Femur (tissue), 1 donor: ENCODE results near the gene TRIO.
A peak's percentile ranks its signal among the peaks of the same experiment; 100 is the strongest.

ENCODE experiments used
- DNase-seq: peaks from one replicate; pipeline ENCODE4 v3.0.0-alpha.2; 2017

The TRIO gene

DNA sequence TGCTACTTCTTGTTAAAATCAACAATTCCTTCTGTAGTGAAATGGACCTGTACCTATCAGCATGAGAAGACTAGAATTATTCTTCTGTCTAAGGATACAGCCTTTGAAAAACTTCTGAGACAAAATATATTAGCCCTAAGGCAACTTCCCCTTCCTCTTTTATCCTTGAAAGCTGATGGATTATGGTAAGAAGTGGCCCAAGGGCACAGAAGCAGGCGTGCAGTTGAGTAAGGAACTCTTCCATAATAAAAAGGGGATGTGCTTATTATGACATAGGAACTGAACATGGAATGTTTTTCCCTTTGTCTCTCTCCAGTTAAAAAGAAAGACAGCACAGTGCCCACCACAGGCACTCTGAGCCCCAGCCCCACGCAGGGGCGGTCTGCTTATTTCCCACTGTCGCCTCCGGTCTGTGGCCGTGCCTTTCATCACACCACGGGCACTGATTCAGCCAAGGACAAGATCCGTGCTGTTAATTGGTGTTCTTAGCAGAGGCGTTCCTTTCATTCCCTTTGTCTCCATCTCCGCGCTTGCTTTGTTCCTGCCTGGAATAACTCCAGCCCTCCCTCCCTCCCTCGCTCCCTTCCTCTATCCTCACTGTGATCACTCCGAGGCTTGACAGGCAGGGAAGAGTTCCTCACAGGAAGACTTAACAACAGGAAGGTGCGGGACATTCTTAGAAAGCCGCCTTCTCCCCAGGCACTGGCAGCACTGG is 302.6 kb downstream of the TRIO start:
- peak; percentile 64 for DNase-seq

DNA sequence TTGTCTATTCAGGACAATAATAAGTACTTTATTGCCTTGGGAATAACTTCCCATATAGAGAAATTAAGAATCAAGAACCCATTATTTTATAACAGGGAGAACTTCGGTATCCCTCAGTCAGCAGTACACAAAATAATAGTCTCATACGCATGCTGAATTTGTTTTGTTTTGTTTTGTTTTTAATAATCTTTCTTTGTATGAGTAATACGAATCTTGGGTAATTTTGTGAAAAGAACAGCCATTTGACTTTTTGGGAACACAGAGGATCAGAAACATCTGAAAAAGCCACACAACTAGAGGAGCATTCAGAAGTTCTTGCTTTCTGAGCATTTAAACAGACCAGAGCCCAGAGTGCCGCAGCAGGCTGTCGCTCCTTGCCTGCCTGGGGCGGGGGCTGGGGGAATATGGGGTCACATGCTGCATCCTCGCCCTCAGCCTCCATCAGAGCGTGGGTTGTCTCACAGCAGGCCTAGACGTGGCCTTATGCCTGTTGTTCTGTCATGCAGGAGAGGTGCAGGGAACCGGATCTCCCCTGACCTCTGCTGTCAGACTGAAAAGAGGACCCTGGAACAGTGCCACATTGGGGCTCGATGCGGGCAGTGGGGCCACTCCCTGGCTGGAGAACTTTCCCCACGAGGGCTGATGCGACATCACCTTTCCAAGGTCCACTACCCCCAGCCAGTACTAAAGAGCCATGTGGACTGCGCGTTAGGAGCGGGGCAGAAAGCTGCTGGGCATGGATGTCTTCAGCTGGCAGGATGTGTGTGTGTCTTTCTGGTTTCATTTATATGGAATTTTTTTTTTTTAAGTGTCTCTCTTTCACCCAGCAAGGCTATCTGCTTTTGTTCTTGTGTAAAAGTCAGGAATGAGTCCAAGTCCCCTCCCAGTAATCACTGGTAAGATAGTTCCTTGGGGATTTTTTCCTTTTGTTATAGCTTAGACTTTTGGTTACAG is 305.1 kb downstream of the TRIO start:
- DNase-seq: peak; percentile 60

DNA sequence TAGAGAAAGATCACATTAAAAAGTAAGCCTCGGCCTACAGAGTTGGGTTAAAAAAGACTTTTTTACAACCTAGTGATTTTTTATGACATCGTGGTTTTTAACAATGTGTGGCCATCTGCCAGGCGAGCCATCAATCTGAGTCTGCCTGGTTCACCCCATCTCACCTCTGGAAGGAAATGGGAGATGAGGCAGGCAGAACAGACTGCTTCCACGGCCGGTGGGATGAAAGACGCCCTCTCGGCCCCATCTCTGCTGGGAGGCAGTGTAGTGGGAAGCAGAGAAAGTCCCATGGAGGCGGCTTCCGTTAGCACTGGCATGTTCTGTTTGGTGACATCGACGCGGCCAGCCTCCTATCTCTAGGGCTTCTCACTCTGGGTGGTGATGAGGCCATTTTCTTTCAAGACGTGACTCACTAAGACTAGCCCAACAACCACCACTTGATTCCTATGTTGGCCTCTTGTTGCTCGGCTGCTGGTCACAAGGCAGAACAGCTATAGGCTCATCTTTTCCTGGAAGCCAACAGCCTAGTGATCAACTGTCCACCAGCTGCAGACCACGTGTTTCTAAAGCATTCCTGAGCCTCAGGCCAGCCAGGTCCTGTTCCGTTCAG is 306.0 kb downstream of the TRIO start:
- peak; percentile 92 for DNase-seq

DNA sequence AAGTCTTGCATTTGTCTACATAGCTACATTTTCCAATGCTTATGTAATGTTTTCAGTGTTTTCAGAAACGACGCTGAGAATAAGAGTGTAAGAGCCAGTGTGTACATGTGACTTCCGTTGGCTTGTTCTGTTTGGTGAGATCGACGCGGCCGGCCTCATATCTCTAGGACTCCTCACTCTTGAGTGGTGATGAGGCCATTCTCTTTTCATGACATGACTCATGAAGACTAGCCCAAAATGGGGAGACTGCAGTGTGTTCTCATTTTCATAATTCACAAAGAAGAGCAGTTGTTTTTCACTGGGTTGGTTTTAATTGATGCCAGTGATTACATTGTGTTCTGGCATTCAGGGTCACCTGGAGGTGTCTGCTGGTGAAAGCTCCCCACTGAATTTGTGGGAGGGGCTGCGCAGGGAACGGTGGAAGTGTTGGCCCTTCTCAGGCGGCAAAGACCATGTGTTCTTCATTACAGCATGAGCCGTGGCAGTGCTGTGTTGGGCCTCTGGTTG is 306.9 kb downstream of the TRIO start:
- DNase-seq: peak; percentile 74

DNA sequence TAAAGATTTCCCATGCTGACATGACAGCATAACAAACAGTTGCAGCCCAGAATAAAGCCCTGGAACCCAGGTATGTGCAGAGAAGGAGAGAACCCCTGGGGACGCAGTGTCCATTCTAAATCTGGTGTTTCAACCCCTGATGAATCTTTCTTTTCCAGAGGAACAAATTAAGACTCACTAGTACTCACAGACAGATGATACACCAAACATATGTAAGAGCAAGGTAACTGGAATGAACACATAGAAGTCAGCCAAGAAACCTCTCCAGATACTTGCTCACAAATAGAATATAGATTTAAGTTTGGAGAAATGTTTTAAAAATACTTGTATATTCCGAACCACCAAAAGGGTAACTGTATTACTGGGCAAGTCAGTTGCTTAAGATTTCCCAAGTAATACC is 307.6 kb downstream of the TRIO start:
- DNase-seq: no peak

DNA sequence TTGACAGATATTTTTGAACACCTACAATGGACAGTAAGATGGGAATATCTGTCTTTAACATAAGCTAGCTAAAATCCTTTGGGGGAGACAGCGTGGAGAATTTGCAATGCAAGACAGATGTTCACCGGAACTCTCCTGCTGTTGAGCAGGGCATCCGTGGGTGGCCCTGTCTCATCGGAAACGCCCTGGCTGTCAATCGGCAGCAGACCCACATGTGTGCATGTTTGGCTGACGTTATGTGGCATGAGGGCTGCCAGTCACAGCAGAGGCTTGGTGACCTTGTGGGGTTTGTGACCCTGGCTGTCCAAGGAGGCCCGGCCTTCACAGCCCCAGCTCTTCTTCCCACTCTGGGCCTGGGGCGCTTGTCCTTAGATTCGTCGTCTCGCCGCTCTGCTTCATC is 308.7 kb downstream of the TRIO start:
- no peak for DNase-seq

DNA sequence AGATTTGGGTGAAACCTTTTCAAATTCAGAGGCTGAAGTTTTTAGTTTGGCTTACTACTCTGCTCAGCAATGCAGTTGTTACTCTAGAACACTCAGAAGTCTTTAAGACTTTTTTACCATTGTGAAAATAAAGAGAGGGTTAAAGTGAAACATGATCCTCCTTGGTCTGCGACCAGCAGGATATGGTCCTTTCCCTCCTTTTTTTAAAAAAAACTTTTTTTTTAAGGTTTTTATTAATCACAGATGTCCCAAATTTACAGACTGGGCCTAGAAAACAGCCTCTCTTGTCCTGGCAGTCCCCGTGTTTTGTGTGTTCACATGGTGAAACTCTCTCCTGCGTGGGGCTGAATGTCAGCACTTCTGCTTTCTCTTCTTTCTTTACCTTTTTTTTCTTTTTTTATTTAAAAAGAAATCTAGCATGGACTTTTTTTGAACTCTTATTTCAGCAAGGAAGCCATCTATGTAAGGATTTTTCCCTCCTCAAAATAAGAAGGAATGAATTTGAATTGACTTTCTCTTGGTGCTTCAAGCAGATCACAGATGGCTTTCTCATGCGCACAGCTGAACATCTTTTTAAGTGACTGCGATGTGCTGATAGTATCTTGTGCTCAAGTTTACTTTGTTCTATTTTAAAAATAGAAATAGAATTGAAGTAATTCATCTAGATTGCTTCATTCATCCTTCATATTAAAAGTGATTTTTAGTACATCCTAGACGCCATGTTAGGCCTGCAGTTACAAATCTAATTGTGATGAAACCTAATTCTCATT is 309.7 kb downstream of the TRIO start:
- DNase-seq: no peak

- no peak for DNase-seq
Measured at GRCh38 chr5:14453481-14453880, 310.3 kb downstream of the TRIO start.

DNA sequence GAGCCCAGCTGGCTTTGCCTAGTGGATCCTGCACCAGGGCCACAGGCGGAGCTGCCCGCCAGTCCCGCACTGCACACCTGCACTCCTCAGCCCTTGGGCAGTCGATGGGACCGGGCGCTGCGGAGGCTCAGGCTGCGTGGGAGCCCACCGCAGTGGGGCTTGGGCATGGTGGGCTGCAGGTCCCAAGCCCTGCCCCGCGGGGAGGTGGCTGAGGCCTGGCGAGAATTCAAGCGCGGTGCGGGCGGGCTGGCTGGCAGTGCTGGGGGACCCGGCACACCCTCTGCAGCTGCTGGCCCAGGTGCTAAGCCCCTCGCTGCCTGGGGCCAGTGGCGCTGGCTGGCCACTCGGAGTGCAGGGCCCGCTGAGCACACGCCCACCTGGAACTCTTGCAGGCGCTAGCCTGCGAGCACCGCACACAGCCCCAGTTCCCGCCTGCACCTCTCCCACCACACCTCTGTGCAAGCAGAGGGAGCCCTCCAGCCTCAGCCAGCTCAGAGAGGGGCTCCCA is 312.7 kb downstream of the TRIO start:
- no peak for DNase-seq

- no peak for DNase-seq
Measured at GRCh38 chr5:14457476-14457875, 314.3 kb downstream of the TRIO start.

DNA sequence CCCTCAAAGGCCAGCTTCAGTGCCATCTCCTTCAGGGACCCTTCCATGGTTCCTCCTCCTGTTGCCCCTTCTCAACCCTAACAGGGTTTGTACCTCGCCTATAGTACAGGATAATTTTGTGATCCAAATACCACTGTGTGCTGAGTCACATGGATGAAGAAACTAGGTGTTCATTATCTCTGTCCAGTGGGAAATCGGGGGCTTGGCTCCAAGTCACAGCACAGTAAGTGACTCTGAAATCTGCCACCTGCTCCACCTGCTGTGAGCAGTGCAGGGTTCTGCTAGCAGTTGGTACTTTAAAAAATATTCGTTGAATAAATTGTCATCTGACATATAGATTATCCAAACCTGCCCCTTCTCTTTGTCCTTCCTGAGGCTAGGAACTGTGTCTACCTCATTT is 315.3 kb downstream of the TRIO start:
- DNase-seq: no peak

DNA sequence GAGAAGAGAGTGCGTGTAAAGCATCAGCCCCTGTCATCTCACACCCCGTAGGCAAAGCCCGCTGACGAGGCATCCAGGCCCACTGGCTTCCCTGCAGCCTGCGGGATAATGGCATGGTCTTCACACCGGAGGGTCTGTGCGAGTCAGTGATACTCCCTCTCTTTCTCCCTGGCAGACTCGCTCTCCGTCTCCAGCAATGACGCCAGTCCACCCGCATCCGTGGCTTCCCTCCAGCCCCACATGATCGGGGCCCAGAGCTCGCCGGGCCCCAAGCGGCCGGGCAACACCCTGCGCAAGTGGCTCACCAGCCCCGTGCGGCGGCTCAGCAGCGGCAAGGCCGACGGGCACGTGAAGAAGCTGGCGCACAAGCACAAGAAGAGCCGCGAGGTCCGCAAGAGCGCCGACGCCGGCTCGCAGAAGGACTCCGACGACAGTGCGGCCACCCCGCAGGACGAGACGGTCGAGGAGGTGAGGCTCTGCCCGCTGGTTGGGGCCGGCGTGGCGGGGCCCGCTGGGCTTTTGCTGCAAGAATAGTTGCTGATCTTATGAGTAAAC is 317.8 kb downstream of the TRIO start:
- DNase-seq: no peak

DNA sequence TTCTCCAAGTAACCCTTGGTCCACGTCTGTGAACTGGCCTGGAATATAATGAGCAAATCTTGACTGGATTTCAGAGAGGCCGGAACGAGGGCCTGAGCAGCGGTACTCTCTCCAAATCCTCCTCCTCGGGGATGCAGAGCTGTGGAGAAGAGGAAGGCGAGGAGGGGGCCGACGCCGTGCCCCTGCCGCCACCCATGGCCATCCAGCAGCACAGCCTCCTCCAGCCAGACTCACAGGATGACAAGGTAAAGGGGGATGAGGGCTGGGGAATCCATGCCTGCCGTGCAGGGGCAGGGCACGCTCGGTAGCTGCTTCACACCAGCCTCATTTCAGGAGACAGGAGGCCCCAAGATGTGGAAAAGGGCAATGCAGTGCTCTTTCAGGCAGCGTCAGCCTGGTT is 319.5 kb downstream of the TRIO start:
- DNase-seq: no peak

DNA sequence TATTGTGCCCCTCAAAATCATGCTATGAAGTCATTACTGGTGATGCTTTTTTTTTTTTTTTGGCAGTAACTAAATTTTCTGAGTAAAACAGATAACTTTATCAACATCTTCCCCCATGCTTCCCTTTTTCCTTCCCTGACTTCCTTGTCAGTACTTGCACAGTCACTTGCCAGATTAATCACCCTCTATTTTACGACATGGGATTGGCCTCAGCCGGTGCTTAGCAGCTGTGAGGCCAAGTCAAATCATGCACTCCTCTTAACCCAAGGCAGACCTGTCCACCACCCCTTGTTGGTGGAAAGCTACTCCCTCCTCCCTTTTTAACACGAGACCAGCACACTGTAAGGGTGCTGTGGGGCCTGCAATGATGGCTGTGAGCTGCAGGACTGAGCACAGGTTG is 320.5 kb downstream of the TRIO start:
- no peak for DNase-seq

DNA sequence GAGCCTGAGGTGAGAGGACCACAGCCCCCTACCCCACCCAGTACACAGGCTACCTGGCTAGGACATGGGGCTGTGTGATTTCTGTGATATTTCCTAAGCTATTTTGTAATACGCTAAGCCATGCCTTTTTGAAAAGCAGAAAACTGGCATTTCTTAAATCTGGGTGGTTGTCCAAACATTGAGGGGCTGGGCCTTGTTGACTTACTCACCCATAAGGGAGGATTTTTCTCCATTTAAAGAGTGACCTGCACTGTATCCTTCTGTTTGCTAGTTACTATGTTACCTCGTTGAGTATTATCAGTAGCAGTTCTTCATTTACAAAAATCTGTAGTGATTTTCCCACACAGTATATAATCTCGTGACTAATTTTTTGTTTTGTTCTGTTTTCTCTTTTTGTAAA is 321.0 kb downstream of the TRIO start:
- DNase-seq: no peak

DNA sequence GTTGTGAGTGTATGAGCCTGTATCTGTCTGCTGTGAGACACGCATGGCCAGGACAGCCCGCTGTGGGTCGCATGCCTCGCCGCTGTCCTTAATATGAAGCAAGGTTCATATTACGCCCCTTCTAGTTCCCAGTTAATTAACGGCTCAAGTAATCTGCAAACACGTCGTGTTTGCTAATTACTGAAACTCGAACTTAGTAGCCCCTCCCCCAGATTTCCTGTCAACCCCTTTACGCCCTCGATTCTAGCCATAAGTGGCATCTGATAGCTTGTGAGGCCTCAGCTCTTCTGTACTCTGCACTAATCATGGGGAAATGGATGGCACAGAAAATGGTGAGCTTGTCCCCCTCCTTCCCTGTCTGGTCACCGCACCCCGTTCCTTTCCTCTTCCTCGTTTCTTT is 321.5 kb downstream of the TRIO start:
- no peak for DNase-seq

GRCh38 chr5:14465116-14465515 is 322.0 kb downstream of the TRIO start:
- no peak for DNase-seq

- DNase-seq: no peak
Measured at GRCh38 chr5:14465776-14466175, 322.6 kb downstream of the TRIO start.

GRCh38 chr5:14467251-14467650 is 324.1 kb downstream of the TRIO start:
- DNase-seq: no peak

- no peak for DNase-seq
Measured at GRCh38 chr5:14467886-14468285, 324.7 kb downstream of the TRIO start.

- no peak for DNase-seq
Measured at GRCh38 chr5:14469551-14470377, 326.6 kb downstream of the TRIO start.
